Measurements from ENCODE around the gene ADGRB2. TPM values are rescaled to one million over a fixed set of nuclear protein-coding genes. Genes with fewer than 3 reads are reported as not detected.

The ADGRB2 gene
- total and polyA plus RNA-seq, 2 donors from 2014 or later: 3.2 to 5.3 TPM

GRCh38 chr1:31678681-31679080, 85.5 kb downstream of the ADGRB2 start:
- intact Hi-C loops (cut with DNase I): no loop called here
- Histone ChIP-seq H3K9ac (ENCODE audit: low read length in 3 of 3) (no peak overlapping the region), H3K4me1 (ENCODE audit: control insufficient read depth in 2 of 3, insufficient read depth in 2 of 3, low read depth in 1 of 3, low read length in 3 of 3) (no peaks in the 10 kb centered on the region), H3K27ac (ENCODE audit: low read depth in 2 of 2, low read length in 2 of 2) (no peak overlapping the region), H3K9me3 (ENCODE audit: control insufficient read depth in 2 of 3, insufficient read depth in 1 of 3, low read length in 3 of 3) (no peaks in the 10 kb centered on the region), H3K36me3 (ENCODE audit: control insufficient read depth in 2 of 3, insufficient read depth in 3 of 3, low read length in 3 of 3) (no peaks in the 10 kb centered on the region), H3K27me3 (ENCODE audit: control insufficient read depth, insufficient read depth, low read length) (no peaks in the 10 kb centered on the region), H3K4me3 (ENCODE audit: low read length in 3 of 3) (no peak overlapping the region)
- no peak for DNase-seq
- FAIRE-seq: no peak
- TF ChIP-seq CTCF (IDR thresholded peaks at IDR 0.05; ENCODE audit: borderline replicate concordance, extremely low read depth, insufficient read depth): no peak

GRCh38 chr1:31677949-31678348, 86.2 kb downstream of the ADGRB2 start:
- no peak for TF ChIP-seq CTCF (IDR thresholded peaks at IDR 0.05; ENCODE audit: borderline replicate concordance, extremely low read depth, insufficient read depth)
- Histone ChIP-seq H3K4me1 (ENCODE audit: control insufficient read depth in 2 of 3, insufficient read depth in 2 of 3, low read depth in 1 of 3, low read length in 3 of 3) (no peaks in the 10 kb centered on the region), H3K27me3 (ENCODE audit: control insufficient read depth, insufficient read depth, low read length) (no peaks in the 10 kb centered on the region), H3K36me3 (ENCODE audit: control insufficient read depth in 2 of 3, insufficient read depth in 3 of 3, low read length in 3 of 3) (no peaks in the 10 kb centered on the region), H3K4me3 (ENCODE audit: low read length in 3 of 3) (no peak overlapping the region), H3K27ac (ENCODE audit: low read depth in 2 of 2, low read length in 2 of 2) (no peak overlapping the region), H3K9me3 (ENCODE audit: control insufficient read depth in 2 of 3, insufficient read depth in 1 of 3, low read length in 3 of 3) (no peaks in the 10 kb centered on the region), H3K9ac (ENCODE audit: low read length in 3 of 3) (no peak overlapping the region)
- no peak for DNase-seq
- no peak for FAIRE-seq
- intact Hi-C loops (cut with DNase I): no loop called here

- Histone ChIP-seq H3K4me1 (ENCODE audit: control insufficient read depth in 2 of 3, insufficient read depth in 2 of 3, low read depth in 1 of 3, low read length in 3 of 3) (no peaks in the 10 kb centered on the region), H3K27ac (ENCODE audit: low read depth in 2 of 2, low read length in 2 of 2) (no peak overlapping the region), H3K36me3 (ENCODE audit: control insufficient read depth in 2 of 3, insufficient read depth in 3 of 3, low read length in 3 of 3) (no peaks in the 10 kb centered on the region), H3K9me3 (ENCODE audit: control insufficient read depth in 2 of 3, insufficient read depth in 1 of 3, low read length in 3 of 3) (no peaks in the 10 kb centered on the region), H3K27me3 (ENCODE audit: control insufficient read depth, insufficient read depth, low read length) (no peaks in the 10 kb centered on the region), H3K4me3 (ENCODE audit: low read length in 3 of 3) (no peak overlapping the region), H3K9ac (ENCODE audit: low read length in 3 of 3) (no peak overlapping the region)
- FAIRE-seq: no peak
- DNase-seq: no peak
- intact Hi-C loops (cut with DNase I): no loop called here
- TF ChIP-seq CTCF (IDR thresholded peaks at IDR 0.05; ENCODE audit: borderline replicate concordance, extremely low read depth, insufficient read depth): no peak
Observed at GRCh38 chr1:31677401-31677800, 86.7 kb downstream of the ADGRB2 start.

Small RNA genes lying within 50 kb of the gene (microRNA-seq; reads per million reads assigned to microRNA genes)
- not detected for gene MIR4254

Other genes with a start within 250 kb of the ADGRB2 start
- gene TINAGL1, start 187.8 kb downstream of the ADGRB2 start, total RNA-seq: 246 TPM
- gene TINAGL1, start 187.8 kb downstream of the ADGRB2 start, polyA plus RNA-seq (ENCODE audit: insufficient read depth, low read depth, low replicate concordance): 171 TPM
- 0.35 TPM for gene HCRTR1, start 146.7 kb downstream of the ADGRB2 start, total RNA-seq
- gene HCRTR1, start 146.7 kb downstream of the ADGRB2 start, polyA plus RNA-seq (ENCODE audit: insufficient read depth, low read depth, low replicate concordance): not detected
- 69.0 TPM for gene PEF1, start 119.5 kb downstream of the ADGRB2 start, total RNA-seq
- gene PEF1, start 119.5 kb downstream of the ADGRB2 start, polyA plus RNA-seq (ENCODE audit: insufficient read depth, low read depth, low replicate concordance): 120 TPM
- 29.0 TPM for gene COL16A1, start 60.3 kb downstream of the ADGRB2 start, total RNA-seq
- gene COL16A1, start 60.3 kb downstream of the ADGRB2 start, polyA plus RNA-seq (ENCODE audit: insufficient read depth, low read depth, low replicate concordance): 9.2 TPM
- gene SPOCD1, start 51.7 kb upstream of the ADGRB2 start, total RNA-seq: 0.98 TPM
- 0.22 TPM for gene SPOCD1, start 51.7 kb upstream of the ADGRB2 start, polyA plus RNA-seq (ENCODE audit: insufficient read depth, low read depth, low replicate concordance)
- 236 TPM for gene PTP4A2, start 174.0 kb upstream of the ADGRB2 start, total RNA-seq
- 130 TPM for gene PTP4A2, start 174.0 kb upstream of the ADGRB2 start, polyA plus RNA-seq (ENCODE audit: insufficient read depth, low read depth, low replicate concordance)
- gene KHDRBS1, start 249.5 kb upstream of the ADGRB2 start, total RNA-seq: 121 TPM
- 66.9 TPM for gene KHDRBS1, start 249.5 kb upstream of the ADGRB2 start, polyA plus RNA-seq (ENCODE audit: insufficient read depth, low read depth, low replicate concordance)

Data from kidney (tissue), 14 donors.